Astrocyte of the cerebellum (primary cell): Measurements from ENCODE around the gene RELN.

Experiments
- DNase-seq: peaks from one replicate; pipeline ENCODE4 v3.0.0-alpha.2; 2011; ENCODE audit warnings: low read depth
- H3K4me3 ChIP-seq: 2 replicates; pipeline ENCODE4 v1.5.1; 2011; ENCODE audit warnings: mild to moderate bottlenecking, low read depth, low read length, moderate library complexity
- CTCF ChIP-seq: IDR thresholded peaks from 2 replicates; pipeline ENCODE4 v1.5.1; 2012; ENCODE audit warnings: low read length, low read depth, moderate library complexity, mild to moderate bottlenecking; ENCODE audit errors: missing control alignments
- in situ Hi-C: cut with HindIII; loops from 2 replicates; pipeline ENCODE4 v1.10.0; 2017; ENCODE audit warnings: low sequenced_read_pairs

Gene RELN

GRCh38 chr7:103710247-103710646 lies 279.2 kb downstream of the RELN start:
- in situ Hi-C loops = no loop called here
- no peak for DNase-seq
- no peak for TF ChIP-seq CTCF
- H3K4me3 ChIP-seq = no peak overlapping the region

GRCh38 chr7:103706805-103707204 lies 282.7 kb downstream of the RELN start:
- no peak for TF ChIP-seq CTCF
- DNase-seq = no peak
- in situ Hi-C loops = no loop called here
- H3K4me3 ChIP-seq = no peak overlapping the region

- in situ Hi-C loops = no loop called here
- no peak overlapping the region for H3K4me3 ChIP-seq
- no peak for TF ChIP-seq CTCF
- DNase-seq = no peak
Observed at GRCh38 chr7:103705542-103705941, 283.9 kb downstream of the RELN start.

- H3K4me3 ChIP-seq = no peak overlapping the region
- DNase-seq = no peak
- in situ Hi-C loops = no loop called here
- TF ChIP-seq CTCF = no peak
Observed at GRCh38 chr7:103704701-103705100, 284.8 kb downstream of the RELN start.

GRCh38 chr7:103702982-103703381 lies 286.5 kb downstream of the RELN start:
- no peak for TF ChIP-seq CTCF
- no peak for DNase-seq
- no peak overlapping the region for H3K4me3 ChIP-seq
- in situ Hi-C loops = no loop called here

- DNase-seq = no peak
- in situ Hi-C loops = no loop called here
- TF ChIP-seq CTCF = no peak
- no peak overlapping the region for H3K4me3 ChIP-seq
Observed at GRCh38 chr7:103702454-103702853, 287.0 kb downstream of the RELN start.

- in situ Hi-C loops = no loop called here
- DNase-seq = no peak
- no peak for TF ChIP-seq CTCF
- H3K4me3 ChIP-seq = no peak overlapping the region
Observed at GRCh38 chr7:103699032-103699431, 290.4 kb downstream of the RELN start.
